CD1c-positive myeloid dendritic cell (primary cell): Measurements from ENCODE around the gene FITM1.

Source experiments
- DNase-seq: peaks from one replicate; pipeline ENCODE4 v3.0.0-alpha.2; 2016; ENCODE audit errors: extremely low spot score

FITM1 gene

DNA sequence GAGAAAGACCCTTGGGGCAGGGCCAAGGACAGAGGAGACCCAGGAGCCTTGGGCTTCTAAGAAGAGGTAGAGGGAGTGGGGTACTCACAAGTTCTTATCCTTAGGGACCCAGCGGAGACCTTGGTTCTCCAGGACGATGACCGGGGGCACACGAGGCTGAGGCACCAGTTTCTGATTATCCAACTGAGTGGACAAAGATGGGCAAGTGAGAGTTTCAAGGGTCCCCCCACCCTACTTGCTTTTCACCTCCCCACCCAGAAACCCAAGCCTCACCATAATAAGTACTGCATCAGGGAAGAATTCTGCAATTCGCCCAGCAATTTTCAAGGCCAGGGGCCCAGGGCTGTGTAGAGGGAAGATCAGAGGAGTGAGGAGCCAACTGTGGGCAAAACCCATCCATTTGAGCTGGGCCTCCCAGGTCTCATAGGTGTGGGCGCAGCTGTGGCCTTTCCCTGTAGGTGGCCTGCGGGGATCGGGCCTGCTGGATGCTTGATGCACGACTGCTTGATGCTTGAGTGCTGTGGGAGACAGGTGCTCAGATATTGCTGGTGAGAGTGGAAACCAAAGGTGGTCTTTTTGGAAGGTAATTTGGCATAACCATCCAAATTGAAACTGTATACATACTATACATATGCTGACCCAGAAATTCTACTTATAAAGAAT, 8.9 kb downstream of the FITM1 start:
- no peak for DNase-seq

DNA sequence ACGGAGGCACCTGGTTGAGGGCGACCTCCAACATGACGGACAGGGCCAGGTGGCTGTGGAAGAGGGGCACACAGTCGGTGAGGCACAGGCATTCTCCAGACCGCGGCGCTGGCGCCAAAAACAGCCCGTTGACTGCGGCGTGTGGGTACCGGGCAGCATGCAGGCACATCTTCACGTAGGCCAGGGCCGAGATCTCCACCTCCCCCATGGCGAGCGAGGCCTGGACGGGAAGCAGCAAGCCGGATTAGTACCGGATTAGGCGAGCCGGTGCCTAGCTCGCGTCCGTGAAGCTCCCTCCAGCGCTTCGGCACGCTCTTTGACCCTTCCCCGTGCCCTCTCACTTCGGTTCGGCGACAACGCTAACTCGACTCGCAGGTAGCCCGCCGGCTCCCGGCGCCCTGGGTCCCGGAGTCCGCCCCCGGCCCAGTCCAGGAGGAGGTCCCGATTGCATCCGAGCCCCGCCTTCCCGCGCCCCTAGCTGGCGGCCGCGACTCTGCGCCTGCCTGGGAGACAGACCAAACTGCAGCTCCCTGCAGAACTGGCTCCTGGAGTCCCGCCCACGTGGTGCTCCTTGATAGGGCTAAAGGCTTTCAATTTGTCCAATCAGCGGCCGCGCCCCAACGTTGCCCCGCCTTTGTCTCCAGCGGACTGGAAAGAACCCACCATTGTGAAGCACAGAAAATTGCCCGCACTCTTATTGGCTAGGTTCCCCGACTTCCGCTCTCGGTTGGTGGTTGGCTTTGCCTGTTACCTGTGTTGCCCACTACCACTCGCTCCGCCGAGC, 10.8 kb downstream of the FITM1 start, which contains the start of gene EMC9:
EMC9 (minus strand) TSS at position 495 of the 784 bp plus-strand sequence; CDS start at position 208, 287 bp downstream.
- peak; percentile 100 for DNase-seq

DNA sequence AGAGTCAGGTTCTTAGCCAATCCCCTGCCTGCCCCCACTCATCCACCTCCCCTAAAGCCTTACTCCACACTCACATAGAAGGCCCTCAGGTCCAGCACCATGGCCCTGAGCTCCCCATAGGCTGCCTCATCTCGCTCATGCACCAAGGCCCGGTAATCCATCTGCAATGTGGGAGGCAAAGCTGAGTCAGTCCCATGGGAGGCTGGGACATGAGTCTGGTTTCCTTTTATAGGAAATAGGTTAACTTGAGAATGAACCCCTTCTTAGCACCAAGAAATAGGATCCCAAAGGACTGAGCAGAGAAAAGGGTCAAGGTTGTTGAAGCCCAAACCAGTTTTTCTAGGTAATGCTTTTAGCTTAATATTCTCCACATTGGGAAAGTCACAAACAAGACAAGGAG, 13.1 kb downstream of the FITM1 start:
- DNase-seq, result no peak

DNA sequence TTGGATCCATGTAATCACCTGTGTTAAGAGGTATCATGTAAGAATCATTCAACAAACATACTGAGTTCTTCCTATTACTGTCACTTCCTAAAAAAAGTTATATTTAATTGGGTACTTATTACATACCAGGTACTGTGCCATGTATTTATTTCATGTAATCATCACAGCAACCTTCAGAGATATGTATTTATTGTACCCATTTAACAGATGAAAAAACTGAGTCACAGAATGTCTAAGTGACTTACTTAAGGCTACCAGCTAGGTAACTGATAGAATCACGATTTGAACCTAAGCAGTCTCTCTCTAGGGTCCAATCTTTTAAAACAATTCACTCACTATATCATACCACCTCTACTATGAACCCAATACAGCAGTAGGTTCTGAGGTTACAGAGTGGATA, 14.0 kb downstream of the FITM1 start:
- no peak for DNase-seq

DNA sequence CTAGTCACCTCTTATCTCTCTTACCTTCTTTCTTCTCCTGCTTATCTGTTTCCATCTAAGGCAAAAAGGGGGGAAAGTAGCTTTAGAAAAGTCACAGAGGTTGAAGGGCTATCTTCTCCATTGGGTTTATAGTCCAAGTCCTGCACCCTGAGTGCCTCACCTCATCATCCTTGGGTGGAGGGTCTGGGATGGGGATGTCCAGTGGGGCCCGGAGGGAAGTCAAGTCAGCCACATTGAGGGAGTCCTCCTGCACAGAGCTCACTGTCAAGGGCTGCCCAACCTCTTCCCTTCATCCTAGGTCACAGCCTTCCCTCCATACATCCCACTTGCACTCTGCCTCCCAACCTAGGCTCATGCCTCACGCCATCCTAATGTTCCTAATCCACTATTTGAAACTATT, 14.8 kb downstream of the FITM1 start:
- no peak for DNase-seq

DNA sequence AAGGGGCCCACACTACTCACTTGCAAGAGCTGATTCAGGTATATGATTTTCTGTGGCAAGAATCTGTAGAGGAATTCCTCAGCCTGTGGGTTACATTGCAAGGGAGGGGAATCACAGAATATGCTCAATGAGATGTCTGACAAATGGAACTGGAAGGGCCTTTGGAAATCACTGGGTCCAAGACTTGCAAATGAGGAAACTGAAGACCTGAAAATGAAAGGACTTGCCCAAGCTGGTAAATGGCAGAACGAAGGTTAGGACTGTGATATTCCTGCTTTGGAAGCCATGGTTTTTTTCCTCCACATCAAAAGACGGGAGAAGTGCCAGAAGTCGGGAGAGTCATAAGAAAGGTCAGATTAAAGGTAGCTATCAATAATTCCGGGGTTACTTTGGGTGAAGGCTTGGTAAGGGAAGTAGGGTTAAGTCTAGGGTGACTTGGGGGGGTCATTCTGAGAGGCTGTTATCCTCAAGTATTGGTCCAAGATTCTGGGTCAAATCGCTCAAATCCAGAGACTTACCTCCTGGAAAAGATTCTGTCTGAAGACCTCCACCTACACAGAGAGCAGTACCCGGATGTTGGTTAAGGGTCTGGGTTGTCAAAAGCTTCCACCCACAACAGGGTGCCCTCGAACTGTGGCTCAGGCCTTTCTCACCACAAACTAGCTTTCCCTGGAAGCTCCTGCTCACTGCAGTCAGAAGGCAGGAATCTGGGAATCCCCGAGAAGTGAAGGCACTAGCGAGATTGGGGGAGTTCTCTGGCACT, 15.4 kb downstream of the FITM1 start:
- peak; percentile 36 for DNase-seq

DNA sequence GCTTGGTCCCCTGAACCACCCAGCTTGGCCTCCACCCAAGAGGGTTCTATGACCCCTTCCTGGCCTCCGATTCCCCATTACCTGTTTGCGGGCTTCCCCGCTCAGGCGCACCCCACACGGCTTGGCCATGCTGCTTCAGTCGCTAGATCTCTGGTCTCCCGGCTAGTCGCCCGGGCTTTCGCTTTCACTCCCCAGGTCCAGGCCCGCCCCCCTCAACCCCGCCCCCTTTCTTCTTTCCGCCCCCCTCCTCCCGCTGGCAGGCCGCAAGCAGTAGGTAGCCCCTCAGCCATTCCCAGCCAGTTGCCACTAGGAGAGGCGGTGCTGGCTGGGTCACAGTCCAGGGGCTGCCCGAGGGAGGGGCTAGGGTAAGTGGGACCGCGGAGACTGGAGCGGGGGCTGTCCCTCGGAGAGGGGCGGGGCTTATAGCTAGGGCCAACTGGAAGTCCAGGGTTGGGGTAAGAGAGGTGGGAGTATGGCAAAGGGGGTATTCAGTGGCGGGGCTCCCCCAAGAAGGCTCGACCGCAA, 16.1 kb downstream of the FITM1 start, which contains the start of gene PSME2:
PSME2 (minus strand) TSS at position 158 of the 525 bp plus-strand sequence; CDS start at position 129, 29 bp downstream.
- peak; percentile 93 for DNase-seq

DNA sequence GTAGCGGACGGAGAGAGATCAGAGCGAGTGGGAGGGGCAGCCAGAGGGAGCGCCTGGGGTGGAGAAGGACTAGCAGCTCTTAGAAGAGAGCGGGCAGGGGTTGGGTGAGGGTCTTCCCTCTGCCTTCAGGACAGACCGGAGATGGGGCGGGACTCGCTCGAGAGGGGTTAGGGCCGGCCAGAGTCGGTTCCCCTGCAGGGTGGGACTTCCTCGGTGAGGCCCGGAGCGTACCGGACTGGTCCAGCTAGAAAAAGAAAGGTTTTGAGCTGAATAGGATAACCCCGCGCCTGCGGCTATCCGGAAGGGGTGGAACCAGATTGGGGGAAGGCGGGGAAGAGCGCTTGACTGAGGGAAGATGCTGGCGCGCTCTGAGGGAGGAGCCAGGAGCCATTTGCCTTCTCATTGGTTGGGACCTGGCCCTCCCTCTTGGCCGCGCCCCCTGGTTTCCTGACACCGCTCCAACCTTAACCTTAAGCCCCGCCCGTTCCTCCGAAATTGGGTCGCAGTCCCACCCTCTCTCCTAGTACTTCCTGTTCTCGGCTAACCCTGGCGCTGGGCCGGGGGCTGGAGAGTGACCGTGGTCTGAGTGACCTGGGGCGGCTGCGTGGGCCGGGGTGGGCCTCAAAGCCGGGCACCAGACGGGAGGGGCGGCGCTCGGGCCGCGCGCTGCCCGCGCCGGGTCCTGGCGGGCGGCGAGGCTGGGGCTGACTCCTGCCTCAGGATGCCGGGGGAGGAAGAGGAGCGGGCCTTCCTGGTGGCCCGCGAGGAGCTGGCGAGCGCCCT, 16.7 kb downstream of the FITM1 start, which contains the start of gene RNF31:
RNF31 (plus strand) TSS at position 521 of the 783 bp plus-strand sequence; CDS start at position 722, 201 bp downstream.
- peak; percentile 99 for DNase-seq

DNA sequence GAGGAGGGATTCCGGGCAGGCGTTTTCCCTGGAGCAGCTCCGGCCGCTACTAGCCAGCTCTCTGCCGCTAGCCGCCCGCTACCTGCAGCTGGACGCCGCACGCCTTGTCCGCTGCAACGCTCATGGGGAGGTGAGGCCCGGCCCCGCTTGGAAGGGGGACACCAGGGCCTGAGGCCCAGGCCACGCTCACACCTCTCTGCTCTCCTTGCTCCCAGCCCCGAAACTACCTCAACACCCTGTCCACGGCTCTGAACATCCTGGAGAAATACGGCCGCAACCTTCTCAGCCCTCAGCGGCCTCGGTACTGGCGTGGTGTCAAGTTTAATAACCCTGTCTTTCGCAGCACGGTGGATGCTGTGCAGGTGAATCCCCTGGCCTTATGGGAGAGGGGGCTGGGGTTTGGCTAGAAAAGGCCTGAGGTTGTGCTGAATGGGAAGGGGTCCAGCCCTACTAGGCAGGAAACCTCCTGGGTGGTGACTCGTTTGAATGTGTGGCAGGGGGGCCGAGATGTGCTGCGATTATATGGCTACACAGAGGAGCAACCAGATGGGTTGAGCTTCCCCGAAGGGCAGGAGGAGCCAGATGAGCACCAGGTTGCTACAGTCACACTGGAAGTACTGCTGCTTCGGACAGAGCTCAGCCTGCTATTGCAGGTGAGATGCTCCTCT, 17.4 kb downstream of the FITM1 start:
- DNase-seq, result no peak

DNA sequence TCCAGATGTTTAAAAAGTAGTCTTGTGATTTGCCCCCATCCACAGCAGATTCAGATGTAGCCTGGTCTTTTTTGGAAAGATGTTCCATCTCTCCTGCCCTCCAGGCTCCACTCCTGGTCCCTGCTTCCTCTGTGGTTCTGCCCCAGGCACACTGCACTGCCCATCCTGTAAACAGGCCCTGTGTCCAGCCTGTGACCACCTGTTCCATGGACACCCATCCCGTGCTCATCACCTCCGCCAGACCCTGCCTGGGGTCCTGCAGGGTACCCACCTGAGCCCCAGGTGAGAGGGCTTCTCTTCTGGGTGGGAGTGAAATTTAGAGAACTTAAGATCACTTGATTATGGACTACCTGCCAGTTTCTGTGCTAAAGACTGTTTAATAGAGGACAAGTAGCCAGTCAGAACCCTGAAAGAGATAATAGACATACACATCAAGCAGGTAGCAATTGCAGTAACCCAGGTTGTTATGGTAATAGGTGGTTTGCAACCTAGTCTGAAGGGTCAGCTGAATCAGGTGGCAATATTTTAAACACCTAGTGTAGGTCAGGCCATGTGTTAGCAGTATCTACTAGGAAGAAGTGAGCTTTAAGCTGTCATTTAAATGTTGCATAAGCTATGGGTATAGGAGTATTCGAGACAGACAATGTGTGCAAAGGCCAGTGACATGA, 19.0 kb downstream of the FITM1 start:
- no peak for DNase-seq

DNA sequence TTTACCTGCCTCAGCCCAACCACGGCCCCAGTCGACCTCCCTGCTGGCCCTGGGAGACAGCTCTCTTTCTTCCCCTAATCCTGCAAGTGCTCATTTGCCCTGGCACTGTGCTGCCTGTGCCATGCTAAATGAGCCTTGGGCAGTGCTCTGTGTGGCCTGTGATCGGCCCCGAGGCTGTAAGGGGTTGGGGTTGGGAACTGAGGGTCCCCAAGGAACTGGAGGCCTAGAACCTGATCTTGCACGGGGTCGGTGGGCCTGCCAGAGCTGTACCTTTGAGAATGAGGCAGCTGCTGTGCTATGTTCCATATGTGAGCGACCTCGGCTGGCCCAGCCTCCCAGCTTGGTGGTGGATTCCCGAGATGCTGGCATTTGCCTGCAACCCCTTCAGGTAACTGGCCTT, 19.6 kb downstream of the FITM1 start:
- no peak for DNase-seq

DNA sequence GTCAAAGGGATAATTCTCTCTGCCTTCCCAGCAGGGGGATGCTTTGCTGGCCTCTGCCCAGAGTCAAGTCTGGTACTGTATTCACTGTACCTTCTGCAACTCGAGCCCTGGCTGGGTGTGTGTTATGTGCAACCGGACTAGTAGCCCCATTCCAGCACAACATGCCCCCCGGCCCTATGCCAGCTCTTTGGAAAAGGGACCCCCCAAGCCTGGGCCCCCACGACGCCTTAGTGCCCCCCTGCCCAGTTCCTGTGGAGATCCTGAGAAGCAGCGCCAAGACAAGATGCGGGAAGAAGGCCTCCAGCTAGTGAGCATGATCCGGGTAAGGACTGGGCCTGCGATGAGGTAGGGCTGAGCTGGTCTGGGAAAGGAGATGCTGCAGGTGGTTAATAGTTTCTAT, 20.1 kb downstream of the FITM1 start:
- DNase-seq, result no peak

DNA sequence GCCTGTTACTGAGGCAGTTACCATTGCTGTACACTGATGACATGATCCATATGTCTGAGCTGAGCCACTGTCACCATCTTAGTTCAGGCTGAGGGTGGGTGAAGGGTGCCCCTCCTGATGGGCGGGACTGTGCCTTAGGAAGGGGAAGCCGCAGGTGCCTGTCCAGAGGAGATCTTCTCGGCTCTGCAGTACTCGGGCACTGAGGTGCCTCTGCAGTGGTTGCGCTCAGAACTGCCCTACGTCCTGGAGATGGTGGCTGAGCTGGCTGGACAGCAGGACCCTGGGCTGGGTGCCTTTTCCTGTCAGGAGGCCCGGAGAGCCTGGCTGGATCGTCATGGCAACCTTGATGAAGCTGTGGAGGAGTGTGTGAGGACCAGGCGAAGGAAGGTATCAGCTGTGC, 20.5 kb downstream of the FITM1 start:
- no peak for DNase-seq

DNA sequence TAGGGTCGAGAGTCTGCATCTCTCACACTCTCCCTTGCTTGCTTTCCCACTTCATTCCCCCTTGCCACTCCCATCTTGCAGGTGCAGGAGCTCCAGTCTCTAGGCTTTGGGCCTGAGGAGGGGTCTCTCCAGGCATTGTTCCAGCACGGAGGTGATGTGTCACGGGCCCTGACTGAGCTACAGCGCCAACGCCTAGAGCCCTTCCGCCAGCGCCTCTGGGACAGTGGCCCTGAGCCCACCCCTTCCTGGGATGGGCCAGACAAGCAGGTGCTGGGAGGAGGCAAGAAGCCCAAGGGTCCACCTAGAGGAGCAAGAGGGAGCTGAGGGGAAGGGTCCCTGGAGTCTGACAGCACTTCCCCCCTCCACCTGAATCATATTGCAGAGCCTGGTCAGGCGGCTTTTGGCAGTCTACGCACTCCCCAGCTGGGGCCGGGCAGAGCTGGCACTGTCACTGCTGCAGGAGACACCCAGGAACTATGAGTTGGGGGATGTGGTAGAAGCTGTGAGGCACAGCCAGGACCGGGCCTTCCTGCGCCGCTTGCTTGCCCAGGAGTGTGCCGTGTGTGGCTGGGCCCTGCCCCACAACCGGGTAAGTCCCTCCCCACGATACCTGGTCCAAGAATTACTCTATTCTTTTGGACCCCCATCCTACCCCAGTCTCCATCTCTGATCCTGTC, 21.1 kb downstream of the FITM1 start:
- DNase-seq, result no peak

DNA sequence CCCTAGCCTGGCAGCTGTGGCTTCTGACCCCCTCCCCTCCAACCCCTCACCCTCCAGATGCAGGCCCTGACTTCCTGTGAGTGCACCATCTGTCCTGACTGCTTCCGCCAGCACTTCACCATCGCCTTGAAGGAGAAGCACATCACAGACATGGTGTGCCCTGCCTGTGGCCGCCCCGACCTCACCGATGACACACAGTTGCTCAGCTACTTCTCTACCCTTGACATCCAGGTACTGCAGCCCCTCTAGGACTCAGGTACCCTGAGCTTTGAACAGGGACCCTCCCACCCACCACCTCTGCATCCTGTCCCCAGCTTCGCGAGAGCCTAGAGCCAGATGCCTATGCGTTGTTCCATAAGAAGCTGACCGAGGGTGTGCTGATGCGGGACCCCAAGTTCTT, 24.6 kb downstream of the FITM1 start:
- DNase-seq, result no peak

DNA sequence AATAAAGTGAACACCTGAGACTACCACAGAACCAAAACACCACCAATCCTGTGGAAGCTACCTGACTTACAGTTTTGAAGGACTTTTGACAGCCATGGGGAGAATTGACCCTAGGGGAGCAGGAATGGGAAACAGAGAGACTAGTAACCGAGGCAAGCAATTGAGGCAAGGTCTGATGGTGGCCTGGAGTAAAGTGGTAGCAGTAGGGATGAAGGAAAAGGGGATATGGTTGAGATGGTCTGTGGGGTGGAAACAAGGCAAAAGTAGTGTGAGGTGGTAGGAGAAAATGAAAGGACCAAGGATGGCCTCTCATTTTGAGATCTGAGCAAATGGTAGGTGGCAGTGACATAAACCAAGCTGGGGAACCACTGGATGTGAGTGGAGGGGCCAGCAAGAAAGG, 26.4 kb downstream of the FITM1 start:
- DNase-seq, result no peak

DNA sequence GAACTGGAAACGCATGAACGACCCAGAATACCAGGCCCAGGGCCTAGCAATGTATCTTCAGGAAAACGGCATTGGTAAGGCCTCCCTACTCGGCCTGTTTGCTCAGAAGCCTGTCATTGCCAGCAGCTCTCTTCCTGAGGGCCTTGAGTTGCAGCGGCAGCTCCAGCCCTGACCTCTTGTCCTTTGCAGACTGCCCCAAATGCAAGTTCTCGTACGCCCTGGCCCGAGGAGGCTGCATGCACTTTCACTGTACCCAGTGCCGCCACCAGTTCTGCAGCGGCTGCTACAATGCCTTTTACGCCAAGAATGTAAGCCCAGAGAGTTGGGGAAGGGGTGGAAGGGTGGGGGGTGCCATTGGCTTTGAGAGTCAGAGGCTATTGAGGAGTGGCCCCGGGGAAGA, 26.9 kb downstream of the FITM1 start:
- no peak for DNase-seq

DNA sequence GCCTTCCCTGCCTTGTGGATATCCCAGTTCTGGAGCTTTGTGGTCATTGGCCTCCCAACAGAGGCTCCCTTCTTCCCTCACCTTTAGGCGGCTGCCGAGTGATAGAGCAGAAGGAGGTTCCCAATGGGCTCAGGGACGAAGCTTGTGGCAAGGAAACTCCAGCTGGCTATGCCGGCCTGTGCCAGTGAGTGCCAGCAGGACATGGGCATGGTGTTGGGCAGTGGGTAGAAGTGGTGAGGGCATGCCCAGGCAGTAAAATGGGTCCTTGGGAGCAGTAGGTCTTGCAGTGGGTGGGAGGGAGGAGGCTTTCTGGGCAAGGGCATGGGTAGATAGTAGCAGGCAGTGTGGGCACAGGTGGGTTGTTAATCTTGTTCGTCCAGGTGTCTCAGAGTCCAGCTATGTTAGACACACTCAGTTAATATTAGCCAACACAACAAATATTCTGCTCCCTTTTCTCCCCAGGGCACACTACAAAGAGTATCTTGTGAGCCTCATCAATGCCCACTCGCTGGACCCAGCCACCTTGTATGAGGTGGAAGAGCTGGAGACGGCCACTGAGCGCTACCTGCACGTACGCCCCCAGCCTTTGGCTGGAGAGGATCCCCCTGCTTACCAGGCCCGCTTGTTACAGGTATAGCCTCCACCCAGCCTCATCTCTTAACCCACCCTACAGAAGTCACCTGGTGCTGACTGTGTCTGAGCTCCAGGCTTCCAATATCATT, 29.5 kb downstream of the FITM1 start:
- DNase-seq, result no peak

DNA sequence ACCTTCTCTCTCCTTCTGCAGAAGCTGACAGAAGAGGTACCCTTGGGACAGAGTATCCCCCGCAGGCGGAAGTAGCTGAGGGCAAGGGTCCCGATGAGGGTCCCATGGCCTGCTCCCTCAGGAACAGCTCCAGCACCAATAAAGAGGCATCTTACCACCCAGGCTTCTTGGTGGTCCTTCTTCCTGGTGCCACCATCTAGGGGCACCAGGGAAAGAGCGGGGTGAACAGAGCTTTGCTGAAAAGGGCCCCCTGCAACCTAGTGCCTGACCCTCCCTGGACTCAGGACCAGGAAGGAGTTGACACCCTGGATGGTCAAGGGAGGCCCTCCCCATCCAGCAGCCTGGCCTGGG, 30.0 kb downstream of the FITM1 start:
- DNase-seq, result no peak
